Ascending aorta (tissue), 2 donors: ENCODE measurements around the gene IFITM10. TPM values are rescaled to one million over a fixed set of nuclear protein-coding genes. Genes with fewer than 3 reads are reported as not detected.

Experiments used
- DNase-seq, 2 donors: peaks; one replicate each; pipeline ENCODE4 v3.0.0-alpha.2; 2019; ENCODE audit warnings: low spot score in 2 of 2
- H3K27ac ChIP-seq, 2 donors: fragments of 200-600 bp; sonication (generic); one replicate each; pipeline ENCODE4 v1.5.1; 2016 to 2017; ENCODE audit warnings: mild to moderate bottlenecking in 1 of 2
- H3K27me3 ChIP-seq: fragments of 200-600 bp; sonication (generic); one replicate; pipeline ENCODE4 v1.5.1; 2017
- H3K36me3 ChIP-seq, 2 donors: fragments of 200-600 bp; sonication (generic); one replicate each; pipeline ENCODE4 v1.5.1; 2016
- H3K4me1 ChIP-seq, 2 donors: fragments of 200-600 bp; sonication (generic); one replicate each; pipeline ENCODE4 v1.5.1; 2016 to 2017; ENCODE audit warnings: mild to moderate bottlenecking in 1 of 2
- H3K4me3 ChIP-seq, 2 donors: fragments of 200-600 bp; sonication (generic); one replicate each; pipeline ENCODE4 v1.5.1; 2016 to 2017; ENCODE audit warnings: mild to moderate bottlenecking in 1 of 2
- H3K9me3 ChIP-seq, 2 donors: fragments of 200-600 bp; sonication (generic); one replicate each; pipeline ENCODE4 v1.5.1; 2016
- intact Hi-C: fragments of 100-400 bp; cut with DNase I; formaldehyde crosslinking; loops from one replicate; pipeline ENCODE4 v1.15.1; 2023
- total RNA-seq: library from RNA; depleted of rRNA; stranded (reverse); fragments of >200 nt; gene quantifications from one replicate; pipeline ENCODE4 v1.1.0, GENCODE V29; 2016
- TF ChIP-seq, protein P1 (sequence below), 3 experiments: fragments of 200-600 bp in 2 of 3; fragments of 450-650 bp in 1 of 3; sonication (generic) in 2 of 3; IDR thresholded peaks; one replicate each; pipeline ENCODE4 v1.5.1; 2016 to 2019; ENCODE audit warnings: antibody characterized with exemption in 3 of 3, mild to moderate bottlenecking in 1 of 3, moderate library complexity in 1 of 3

Gene IFITM10
- total RNA-seq, 1 donor from 2014 or later, result 2.9 TPM

DNA sequence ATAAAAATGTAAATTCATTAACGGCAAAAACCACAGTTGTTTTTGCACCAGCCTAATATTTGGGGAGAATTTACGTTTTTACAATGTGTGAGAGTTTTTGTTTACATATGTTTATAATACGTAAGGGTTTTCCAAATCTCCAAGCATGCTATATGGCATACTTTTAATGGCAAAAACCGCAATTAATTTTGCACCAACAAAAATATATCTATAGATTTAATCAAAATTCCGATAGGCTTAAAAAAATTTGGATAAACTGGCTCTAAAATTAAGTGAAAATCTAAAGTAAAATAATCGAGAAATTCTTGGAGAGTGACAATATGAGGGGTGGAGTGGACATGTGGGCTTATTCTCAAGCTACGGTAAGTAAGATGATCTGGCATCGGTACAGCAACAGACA, 30.6 kb downstream of the IFITM10 start:
- H3K27ac ChIP-seq, result no peak overlapping the region
- H3K4me1 ChIP-seq, result peaks cover 4 to 10% of the 10 kb centered on the region in 2 donors
- no peaks in the 10 kb centered on the region for H3K9me3 ChIP-seq
- no peaks in the 10 kb centered on the region for H3K27me3 ChIP-seq
- DNase-seq, result no peak
- no peak overlapping the region for H3K4me3 ChIP-seq
- TF ChIP-seq, protein P1, sequence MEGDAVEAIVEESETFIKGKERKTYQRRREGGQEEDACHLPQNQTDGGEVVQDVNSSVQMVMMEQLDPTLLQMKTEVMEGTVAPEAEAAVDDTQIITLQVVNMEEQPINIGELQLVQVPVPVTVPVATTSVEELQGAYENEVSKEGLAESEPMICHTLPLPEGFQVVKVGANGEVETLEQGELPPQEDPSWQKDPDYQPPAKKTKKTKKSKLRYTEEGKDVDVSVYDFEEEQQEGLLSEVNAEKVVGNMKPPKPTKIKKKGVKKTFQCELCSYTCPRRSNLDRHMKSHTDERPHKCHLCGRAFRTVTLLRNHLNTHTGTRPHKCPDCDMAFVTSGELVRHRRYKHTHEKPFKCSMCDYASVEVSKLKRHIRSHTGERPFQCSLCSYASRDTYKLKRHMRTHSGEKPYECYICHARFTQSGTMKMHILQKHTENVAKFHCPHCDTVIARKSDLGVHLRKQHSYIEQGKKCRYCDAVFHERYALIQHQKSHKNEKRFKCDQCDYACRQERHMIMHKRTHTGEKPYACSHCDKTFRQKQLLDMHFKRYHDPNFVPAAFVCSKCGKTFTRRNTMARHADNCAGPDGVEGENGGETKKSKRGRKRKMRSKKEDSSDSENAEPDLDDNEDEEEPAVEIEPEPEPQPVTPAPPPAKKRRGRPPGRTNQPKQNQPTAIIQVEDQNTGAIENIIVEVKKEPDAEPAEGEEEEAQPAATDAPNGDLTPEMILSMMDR (IDR thresholded peaks at IDR 0.05), result no peak
- no peaks in the 10 kb centered on the region for H3K36me3 ChIP-seq
- intact Hi-C loops, result no loop called here

DNA sequence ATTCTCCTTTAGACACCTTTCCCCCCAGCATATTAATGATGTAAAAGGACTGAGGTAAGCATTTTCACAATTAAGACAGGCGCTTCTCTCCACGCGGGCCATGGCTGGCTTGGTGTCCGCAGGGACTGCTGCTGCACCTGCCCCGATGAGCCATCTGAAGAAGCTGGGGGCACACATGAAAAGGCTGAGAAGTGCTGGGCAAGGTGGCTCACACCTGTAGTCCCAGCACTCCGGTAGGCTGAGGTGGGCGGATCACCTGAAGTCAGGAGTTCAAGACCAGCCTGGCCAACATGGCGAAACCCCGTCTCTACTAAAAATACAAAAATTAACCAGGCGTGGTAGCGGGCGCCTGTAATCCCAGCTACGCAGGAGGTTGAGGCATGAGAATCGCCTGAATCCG, 32.1 kb downstream of the IFITM10 start:
- Histone ChIP-seq H3K27ac (peak overlapping the region; percentile 16 to 31), H3K9me3 (no peaks in the 10 kb centered on the region), H3K36me3 (no peaks in the 10 kb centered on the region), H3K4me3 (no peak overlapping the region), H3K27me3 (no peaks in the 10 kb centered on the region), H3K4me1 (peaks cover 4 to 10% of the 10 kb centered on the region in 2 donors)
- DNase-seq, result peak in 1 of 2 donors; percentile 47
- TF ChIP-seq, protein P1 (IDR thresholded peaks at IDR 0.05), result no peak
- intact Hi-C loops, result no loop called here

DNA sequence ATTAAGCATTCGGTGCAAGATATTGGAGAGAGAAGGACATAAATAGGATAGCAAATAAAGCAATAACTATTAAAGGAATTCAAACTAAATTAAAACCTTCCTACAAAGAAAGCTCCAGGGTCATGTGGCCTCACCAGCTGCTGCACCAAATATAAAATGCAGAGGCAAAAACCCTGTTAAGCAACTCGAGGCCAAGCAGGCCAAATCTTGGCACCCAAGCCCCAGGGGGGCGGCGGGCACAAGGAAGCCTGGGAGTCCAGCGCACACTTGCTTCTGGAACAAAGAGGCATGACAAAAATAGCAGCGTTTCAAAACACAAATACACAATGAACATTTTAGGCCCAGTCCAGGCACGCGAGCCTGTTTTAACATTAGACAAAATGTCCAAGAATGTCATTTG, 32.6 kb downstream of the IFITM10 start:
- DNase-seq, result peak in 1 of 2 donors; percentile 80
- Histone ChIP-seq H3K27ac (peak overlapping the region; percentile 16 to 31), H3K4me3 (no peak overlapping the region), H3K36me3 (no peaks in the 10 kb centered on the region), H3K9me3 (no peaks in the 10 kb centered on the region), H3K27me3 (no peaks in the 10 kb centered on the region), H3K4me1 (peaks cover 4 to 10% of the 10 kb centered on the region in 2 donors)
- TF ChIP-seq, protein P1 (IDR thresholded peaks at IDR 0.05), result no peak
- intact Hi-C loops, result no loop called here

DNA sequence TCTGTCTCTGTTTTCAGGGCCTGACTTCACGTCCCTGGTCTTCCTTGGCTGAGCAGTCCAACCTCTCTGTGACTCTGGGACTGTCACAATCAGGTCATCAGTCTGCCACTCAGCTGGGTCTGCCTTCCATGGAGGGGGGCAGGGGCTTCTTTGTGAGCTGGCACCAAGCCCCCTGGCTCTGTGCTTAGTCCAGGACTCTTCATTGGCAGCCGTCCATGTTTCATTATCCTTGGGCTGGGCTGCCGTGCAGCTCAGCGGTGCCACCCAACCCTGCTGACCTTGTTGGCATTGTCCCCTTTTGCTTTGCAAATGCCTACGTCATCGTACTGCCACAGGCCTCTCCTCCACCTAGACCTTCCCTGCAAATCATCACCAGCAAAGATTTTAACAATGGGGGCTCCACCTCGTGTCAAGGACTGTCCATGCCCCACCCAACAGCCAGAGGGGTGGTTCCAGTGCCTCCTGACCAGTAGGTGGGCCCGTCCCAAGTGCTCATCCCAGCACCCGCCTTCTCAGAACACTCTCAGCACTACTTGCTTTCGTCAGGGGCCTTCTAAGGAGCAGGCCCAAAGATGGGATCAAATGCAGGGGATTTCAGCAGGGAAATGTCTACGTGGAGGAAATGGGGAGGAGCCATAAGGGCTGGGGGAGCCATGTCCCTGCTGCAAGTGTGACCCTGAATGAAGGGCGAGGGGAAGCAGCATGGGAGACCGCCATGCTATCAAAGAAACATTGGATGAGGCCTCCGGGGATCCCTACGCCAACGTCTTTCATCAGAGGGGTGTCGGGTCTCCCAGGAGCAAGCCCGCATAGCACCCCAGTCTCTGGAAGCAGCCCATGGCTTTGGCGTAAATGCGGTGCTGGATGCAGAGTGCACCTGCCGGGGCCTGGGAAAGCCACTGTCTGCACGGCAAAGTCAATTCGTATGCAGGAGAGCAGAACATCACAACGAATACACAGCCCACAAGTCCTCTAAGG, 35.2 kb downstream of the IFITM10 start:
- Histone ChIP-seq H3K36me3 (no peaks in the 10 kb centered on the region), H3K9me3 (no peaks in the 10 kb centered on the region), H3K27me3 (no peaks in the 10 kb centered on the region), H3K27ac (no peak overlapping the region), H3K4me3 (no peak overlapping the region), H3K4me1 (peaks cover 4 to 10% of the 10 kb centered on the region in 2 donors)
- peak in 1 of 2 donors; percentile 56 for DNase-seq
- intact Hi-C loops, result no loop called here
- TF ChIP-seq, protein P1 (IDR thresholded peaks at IDR 0.05), result no peak

DNA sequence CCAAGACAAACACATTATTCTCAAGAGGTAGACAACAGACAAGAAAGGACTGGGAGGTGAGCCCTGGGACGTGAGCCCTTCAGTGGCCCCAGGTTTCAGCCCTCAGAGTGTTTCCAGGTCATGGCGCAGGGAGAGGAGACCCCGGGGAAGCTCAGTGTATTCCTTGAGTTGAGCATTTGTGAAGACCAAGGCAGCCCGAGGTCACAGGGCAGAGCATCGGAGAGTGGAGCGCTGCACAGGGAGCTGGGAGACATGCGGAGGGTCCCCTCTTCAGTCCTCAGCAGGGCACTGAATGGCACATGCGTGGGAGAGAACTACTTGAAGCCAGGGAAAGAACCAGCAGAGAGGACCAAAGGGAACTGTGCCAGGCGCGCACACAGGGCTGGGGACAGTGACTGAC, 41.7 kb downstream of the IFITM10 start:
- Histone ChIP-seq H3K9me3 (no peaks in the 10 kb centered on the region), H3K27me3 (no peaks in the 10 kb centered on the region), H3K4me1 (no peaks in the 10 kb centered on the region), H3K27ac (no peak overlapping the region), H3K36me3 (no peaks in the 10 kb centered on the region), H3K4me3 (no peak overlapping the region)
- peak in 1 of 2 donors; percentile 19 for DNase-seq
- TF ChIP-seq, protein P1 (IDR thresholded peaks at IDR 0.05), result no peak
- intact Hi-C loops, result no loop called here
